SK-N-DZ (cell line): ENCODE results near the gene HADHA.
A peak's percentile ranks its signal among the peaks of the same experiment; 100 is the strongest.

Experiments
- DNase-seq: peaks from one replicate; pipeline ENCODE4 v3.0.0-alpha.2; 2015; ENCODE audit warnings: low spot score

The HADHA gene

DNA sequence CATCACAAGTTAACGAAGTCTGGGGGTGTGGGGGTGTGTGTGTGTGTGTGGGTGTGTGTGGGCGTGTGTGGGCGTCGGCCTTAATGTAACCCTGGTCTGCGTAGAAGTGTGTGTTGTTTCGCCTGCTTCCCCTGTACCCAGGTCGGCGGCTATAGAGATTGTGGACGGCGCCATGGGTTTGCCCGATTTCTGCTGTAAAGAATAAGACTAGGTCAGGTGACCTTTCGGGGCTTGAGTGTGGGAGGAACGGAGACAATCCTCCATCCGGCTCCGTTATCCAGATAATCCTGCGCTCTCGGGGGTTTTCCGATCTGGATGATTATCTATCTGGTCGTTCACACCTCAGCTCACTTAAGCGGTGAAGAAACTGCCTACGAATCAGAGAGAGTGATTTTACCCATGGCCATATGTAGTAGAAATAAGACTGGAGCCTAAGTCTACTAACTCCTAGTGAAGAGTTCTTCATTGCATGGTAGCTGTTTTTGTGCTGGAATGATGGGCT, 850 bp upstream of the HADHA start:
- DNase-seq, result peak; percentile 8

DNA sequence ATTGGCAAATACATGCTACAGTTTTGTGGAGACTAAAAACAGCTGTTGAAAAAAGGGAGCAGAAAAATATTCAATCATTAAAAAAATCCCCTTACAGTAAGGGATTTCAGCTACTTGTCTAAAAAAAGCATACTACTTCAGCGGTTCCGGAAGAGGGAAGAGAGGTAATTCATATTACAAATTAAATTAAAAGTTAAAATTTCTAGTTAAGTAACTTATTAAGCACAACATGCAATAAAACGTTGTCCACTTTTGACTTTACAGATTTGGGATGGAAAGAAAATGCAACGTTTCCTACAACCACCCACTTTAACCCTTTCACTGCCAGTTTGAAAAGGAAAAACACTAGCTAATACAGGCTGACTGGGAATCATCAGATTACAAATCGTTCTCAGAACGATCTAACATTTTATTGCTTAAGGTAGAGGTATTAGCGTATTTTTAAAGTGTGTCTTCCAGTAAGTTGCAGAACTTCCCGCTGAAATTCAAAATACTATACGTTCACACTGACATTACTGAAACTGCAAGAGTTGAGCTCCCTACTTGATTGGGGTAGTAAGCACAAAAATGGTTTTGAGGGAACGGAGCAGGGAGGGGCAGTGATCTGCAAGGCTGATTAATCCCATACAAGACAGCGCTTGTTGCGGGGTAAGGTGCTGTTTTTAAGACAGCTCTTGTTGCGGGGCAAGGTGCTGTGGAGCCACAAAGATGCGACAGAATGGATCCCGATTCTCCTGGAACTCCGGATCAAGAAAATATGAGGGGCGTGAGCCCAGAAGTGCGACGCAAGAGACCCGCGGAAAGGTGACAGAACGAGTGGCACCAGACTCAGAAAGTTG, 743 bp downstream of the HADHA start:
- peak; percentile 17 for DNase-seq

DNA sequence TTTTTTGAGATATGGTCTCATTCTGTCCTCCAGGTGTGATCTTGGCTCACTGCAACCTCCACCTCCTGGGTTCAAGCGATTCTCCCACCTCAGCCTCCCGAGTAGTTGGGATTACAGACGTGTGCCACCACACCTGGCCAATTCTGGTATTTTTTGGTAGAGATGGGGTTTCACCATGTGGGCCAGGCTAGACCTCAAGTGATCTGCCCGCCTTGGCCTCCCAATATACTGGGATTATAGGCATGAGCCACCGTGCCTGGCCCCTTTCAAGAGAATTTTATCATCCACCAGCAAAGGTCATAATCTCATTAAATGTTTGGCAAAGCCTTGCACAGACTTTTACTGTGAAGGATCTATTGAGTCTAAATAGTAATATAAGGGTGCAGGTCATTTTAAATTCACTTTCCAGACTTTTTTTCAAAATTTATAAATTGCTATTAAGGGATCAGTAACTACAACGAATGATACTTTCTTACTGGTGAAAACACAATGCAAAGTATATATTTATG, 2.5 kb downstream of the HADHA start:
- DNase-seq, result peak; percentile 1

DNA sequence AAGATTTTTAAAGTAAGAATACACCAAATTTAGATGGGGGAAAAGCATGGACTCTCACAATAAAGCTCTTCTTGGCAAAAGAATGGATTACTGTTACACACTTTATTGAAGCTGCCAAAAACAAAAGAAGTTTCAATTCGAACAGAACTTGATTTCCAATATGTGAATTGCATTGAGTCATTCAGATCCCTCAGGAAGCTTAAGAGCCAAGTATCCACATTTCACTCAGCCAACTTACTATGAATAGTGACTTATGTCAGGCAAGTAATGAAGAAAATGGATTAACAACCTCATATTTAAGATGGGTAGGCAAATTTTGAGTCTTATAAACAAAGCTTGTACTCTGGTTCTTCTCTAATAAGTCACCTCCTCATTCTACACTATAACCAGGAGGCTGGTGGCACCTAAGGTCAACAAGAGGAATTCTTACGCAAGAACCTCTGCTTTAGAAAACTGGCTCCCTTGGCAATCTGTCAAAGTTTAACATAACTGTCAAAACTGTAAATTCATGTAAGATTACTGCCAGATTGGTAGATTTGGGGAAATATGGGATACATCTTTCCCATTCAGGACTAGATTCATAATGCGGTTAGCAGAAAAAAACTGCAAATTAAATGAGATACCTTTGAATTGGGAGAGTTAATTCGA, 6.0 kb downstream of the HADHA start:
- no peak for DNase-seq

DNA sequence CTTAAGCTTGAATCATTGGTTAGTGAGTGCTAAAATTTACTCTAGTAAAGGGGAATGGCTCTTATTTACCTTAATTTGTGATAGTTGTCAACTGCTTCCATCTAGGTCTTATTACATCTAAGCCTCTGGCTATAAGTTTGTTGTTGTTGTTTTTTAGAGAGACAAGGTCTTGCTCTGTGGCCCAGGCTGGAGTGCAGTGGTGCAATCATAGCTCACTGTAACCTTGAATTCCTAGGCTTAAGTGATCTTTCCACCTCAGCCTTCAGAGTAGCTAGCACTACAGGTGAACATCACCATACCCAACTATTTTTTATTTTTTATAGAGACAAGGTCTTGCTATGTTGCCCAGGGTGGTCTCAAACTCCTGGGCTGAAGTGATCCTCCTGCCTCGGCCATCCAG, 6.6 kb downstream of the HADHA start:
- no peak for DNase-seq

DNA sequence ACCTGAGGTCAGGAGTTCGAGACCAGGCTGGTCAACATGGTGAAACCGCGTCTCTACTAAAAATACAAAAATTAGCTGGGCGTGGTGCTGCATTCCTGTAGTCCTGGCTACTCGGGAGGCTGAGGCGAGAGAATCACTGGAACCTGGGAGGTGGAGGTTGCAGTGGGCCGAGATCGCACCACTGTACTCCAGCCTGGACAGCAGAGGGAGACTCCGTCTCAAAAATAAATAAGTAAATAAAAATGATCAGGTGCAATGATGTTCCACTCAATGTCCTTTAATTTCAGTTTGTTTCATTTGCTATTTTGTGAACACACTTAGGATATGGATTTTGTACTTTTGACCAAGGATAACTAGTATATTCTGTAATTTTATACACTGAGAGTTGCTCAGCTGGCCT, 9.3 kb downstream of the HADHA start:
- DNase-seq, result no peak

DNA sequence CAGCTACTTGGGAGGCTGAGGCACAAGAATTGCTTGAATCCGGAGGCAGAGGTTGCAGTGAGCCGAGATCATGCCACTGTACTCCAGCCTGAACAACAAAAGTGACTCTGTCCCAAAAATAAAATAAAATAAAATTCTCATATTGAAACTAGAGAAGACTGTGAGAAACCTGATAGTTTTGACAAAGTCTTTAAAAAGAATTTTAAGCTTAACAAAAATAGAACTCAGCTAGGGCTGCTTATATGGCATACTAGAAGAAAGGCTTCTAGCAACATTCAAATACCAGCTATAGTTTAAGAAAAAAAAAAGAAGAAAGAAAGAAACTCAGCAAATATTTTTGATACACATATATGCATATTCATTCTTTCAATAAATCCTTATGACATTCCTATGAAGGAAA, 13.6 kb downstream of the HADHA start:
- no peak for DNase-seq

DNA sequence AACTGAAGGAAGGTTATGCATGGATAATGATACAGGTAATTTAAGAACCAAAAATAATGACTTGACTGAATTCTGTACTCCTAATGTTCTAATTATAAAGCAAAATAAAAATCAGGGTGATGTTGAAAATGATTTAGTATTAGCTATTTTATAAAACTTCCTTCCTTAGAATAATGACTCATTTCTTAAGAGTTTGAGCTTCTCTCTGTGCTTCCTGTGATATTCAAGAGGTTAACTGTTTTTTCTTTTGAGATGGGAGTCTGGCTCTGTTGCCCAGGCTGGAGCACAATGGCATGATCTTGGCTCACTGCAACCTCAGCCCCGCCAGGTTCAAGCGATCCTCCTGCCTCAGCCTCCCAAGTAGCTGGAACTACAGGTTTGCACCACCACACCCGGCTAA, 14.8 kb downstream of the HADHA start:
- DNase-seq, result no peak

DNA sequence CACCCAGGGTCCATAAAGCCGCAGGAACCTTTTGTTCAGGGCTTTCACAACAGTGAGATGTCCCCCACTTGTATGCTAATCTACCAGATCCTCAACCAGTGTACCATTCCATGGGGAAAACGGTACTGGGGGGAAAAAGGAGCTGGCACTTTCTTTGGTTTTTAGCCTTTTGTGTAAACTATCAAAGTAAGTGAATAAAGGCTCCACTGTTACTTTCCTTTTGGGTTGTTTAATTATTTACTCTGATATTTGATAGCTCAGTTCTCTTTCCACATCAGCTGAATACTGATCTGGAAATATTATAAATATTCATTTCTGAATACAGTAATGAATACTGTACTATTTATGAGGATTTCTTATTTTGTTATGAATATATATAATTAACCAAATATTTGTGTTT, 20.3 kb downstream of the HADHA start:
- DNase-seq, result no peak

DNA sequence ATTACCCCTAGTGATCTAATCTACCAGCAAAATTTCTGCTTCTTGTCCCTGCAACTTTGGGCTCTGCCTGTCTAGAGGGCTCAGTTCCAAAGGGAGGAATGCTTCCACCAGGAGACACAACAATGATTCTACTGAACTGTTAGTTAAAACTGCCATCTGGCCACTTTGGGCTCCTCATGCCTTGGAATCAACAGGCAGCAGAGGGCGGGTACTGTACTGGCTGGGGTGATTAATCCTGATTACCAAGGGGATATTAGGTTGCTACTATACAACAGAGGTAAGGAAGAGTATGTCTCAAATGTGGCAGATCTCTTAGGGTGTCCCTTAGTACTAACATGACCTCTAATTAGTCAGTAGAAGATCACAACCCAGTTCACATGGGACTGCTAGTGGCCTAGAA, 21.4 kb downstream of the HADHA start:
- DNase-seq, result no peak

DNA sequence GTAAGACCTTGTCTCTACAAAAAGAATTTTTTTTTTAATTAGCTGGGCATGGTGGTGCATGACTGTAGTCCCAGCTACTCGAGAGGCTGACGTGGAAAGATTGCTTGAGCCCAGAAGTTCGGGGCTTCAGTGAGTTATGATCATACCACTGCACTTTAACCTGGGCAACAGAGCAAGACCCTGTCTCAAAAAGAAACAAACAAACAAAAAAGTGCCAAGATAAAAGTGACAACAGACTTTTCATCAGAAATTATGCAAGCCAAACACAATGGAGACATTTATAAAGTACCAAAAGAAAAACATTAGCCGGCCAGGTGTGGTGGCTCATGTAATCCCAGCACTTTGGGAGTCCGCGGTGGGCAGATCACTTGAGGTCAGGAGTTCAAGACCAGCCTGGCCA, 26.7 kb downstream of the HADHA start:
- DNase-seq, result no peak

DNA sequence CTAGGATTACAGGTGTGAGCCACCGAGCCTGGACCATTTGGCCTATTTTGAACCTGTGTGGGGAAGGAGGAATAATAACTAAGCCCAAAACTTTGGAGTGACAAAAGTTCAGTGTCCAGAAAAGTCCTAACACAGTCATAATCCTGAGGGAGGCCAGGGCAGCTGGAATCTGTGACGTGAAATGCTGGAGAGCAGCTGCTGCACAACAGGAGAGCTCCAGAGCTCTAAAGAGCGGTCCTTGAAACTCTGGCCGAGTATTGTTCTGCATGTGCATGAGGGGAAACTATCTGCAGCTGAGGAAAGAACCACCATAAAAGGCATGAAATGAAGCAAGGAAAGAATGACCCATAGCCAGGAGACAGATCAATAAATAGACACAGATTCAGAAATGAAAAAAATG, 27.8 kb downstream of the HADHA start:
- DNase-seq, result no peak

DNA sequence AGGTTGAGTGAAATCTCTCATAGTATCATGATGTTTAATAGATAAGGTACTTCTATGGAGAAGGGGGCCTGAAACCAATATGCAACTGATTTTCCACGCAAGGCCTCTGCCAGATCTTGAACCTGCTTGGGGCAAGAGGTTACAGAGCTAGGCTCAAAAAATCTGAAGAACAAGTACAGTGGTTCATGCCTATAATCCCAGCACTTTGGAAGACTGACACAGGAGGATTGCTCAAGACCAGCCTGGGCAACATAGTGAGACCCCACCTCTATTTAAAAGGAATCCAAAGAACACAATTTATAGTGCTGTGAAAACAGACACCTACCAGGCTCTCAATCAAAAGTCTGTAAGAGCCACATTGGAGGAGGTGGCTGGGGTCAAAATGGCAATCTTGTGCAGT, 28.6 kb downstream of the HADHA start:
- DNase-seq, result no peak

DNA sequence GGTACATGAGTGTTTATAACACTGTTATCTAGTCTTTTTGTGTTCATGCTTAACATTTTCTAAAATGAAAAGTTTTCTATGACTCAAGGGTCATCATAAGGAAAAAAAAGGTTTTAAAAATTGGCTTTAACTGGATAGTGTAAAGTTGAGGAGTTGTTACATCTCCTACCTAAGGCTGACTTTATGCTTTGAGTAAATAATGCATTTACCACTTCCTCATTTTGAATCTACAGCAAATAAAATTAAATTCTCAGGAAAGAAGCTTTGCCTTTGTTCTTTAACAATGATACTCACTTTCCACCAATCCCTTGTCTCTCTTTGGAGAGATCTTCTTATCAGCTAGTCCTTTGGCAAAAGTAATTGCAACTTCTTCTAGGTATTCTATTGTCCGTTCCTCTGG, 29.7 kb downstream of the HADHA start:
- no peak for DNase-seq

DNA sequence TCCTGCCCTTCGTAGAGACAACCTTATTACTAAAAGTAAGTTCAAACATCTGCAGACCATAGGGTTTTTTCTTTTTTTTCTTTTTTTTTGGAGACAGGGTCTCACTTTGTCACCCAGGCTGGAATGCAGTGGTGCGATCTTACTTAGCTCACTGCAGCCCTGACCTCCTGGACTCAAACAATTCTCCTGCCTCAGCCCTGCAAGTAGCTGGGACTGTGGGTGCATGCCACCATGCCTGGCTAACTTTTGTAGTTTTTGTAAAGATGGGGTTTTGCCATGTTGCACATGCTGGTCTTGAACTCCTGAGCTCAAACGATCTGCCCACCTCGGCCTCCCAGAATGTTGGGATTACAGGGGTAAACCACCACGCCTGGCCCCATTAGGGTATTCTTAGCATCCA, 32.4 kb downstream of the HADHA start:
- no peak for DNase-seq

DNA sequence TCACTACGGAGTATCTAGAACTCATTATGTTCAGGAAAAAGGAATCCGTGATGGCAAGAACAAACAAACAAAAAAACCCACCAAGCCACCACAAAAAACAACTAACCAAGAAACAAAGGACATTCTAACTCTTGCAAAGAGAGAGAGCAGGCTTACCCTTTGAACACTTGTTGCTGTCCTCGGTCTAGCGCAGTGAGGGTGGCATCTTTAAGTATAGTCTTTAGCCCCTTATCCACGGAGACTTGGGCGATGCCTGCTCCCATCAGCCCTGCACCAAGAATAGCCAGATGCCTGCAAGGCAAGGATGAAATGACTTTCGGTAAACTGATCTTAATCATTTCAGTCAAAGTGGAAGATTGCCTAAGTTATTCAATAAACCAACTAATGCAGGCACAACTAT, 40.5 kb downstream of the HADHA start:
- DNase-seq, result no peak

DNA sequence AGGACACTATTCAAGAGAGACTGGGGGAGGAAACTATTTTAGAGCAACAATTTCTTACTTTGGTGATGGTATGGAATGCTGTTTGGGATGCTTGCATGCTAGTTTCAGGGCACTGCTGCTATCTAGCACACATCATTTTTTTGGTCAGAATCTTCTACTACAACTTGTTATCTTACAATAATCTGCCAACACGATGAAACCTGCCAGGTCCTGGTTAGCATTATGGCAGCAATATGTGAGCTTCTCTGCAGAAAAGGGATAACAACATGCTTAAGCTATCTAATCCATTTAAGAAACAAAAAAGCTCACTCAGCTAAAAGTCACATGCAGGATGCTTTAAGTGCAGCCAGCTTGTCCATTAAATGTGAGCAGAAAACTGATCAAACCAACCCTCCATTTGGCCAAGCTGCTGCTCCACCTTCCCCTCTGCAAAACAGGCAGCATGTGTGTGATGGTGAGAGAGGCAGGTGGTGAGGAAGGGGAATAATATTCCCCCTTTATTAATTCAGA, 41.4 kb downstream of the HADHA start:
- DNase-seq, result no peak

DNA sequence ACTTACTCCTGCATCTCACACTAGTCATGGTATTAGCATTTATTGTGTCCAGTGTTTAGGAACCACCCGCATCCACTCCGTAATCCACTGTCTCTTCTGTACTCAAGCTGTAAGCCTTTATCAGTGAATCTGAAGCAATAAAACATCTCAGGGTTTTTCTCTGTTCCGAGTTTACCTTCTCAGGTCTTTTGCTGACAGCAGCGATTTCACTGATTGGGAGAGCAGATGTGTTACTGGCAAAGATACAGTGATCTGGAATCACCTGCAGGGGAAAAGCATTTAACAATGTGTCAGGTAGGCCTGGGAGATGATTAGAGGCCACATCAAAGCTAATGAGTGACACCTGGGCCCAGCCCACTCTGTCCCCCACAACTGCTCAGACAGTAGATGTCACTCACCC, 46.9 kb downstream of the HADHA start:
- DNase-seq, result no peak

DNA sequence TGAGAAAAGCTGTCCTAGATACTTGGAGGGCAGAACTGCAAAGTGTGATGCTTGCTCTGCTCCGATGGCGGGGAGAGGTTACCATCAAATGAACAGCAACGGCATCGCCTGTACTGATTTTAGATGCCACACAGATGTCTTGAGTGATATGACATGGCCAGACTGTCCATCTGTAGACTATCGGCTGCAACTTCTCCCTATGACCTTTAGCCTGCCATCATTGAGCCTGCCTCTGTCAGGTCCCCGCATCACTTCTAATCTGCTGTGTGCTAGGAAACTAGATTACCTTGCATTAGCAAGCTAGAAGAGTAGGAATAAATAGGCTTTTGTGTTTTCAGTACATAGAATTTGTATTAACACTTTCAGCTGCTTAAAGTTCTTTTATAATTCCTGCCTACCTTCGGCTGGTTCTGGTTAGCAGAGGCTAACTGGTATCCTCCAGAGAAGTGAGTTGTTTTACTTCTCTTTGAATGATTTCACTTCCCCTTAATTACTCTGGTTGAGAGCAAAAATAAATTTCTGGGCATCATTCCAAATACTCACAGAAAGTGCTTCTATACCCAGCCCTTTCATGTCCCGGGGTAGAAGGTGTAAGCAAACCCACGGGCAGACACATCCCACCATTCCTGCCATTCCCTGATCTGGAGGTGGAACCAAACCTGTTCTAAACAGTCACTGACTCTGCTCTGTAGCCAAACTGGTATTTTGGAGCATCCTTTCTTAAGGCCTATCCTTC, 47.6 kb downstream of the HADHA start:
- no peak for DNase-seq

DNA sequence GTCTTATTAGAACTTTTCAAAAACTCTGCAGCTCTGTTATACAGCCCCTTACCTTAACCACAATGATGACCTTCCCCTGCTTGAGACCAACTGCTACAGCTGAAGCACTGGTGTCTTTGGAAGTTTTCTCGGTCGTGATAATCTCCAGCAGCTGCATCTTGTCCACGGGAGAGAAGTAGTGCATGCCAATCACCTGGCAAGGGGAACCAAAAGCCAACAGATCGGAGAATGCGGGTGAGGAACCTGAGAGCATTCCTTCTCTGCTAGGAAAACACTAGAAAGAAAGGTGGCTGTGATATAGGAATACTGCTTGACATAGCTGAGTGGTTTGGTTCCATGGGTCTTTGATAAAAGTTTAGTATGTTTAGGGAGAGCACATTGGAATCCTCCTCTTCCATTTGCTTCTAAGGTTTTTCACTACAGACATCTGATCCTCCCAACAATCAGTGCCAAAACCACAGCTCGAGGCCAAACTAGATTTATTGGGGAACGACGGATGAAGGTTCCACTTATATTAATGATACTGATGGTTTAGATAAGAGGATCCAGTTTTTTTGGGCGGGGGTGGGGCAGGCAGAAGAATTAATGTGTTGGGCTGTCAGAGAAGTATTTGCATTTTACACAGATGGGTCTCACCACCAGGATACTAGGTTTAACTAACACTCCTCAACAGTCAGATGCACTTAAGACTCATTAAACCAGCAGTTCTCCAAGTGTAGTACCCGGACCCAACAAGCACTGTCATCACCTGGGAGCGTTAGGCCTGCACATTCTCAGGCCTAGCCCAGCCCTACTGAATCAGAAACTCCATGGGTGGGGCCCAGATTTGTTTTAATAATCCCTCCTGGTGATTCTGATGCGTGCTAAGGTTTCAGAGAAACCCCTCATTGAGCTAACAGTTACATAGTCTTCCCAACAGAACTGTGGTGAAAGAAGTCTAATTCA, 49.1 kb downstream of the HADHA start:
- DNase-seq, result no peak
